ENCODE measurements around the gene SLC39A13.

Gene SLC39A13

DNA sequence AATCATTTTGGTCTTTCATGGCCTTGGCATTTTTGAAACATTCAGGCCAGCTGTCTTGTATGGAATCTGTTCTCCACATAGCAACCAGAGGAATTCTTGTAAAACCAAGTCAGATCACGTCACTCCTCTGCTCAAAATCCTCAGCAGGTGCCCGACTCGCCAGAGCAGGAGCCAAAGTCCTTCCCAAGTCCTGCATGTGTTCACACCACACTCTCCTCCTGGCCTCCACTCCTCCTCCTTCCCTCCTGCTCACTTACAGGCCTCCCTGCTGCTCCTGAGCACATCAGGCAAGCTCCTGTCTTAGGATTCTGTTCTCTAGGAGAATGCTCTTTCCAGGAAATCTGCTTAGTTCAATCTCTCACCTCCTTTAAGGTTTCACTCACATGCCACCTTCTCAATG, 24.8 kb downstream of the SLC39A13 start:
- no peak for DNase-seq

DNA sequence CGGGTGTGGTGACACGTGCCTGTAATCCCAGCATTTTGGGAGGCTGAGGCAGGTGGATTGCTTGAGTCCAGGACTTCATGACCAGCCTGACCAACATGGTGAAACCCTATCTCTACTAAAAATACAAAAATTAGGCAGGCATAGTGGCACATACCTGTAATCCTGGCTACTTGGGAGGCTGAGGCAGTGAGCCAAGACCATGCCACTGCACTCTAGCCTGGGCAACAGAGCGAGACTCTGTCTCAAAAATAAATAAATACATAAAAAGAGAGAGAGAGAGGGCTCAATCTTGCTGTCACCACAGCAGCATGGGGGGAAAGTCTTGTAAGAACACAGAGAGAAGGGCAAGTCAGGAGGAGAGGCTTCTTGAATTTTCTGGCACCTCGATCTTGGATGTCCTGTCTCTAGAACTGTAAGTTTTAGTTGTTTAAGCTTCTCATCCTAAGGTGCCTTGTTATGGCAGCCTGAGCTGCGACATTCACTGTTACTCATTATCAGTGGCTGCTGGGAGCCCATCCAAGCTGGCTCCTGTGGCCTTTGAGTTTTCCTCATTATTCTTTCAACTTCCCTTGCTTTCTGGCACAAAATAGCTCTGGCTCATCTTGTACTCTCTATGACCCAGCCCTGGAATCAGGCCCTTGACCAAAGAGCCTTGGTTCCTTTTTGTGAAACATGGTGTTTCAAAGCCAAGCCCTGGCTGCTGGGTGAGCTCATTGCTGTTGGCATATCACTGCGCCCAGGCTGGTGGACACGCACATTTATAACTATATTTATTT, 25.8 kb downstream of the SLC39A13 start:
- no peak for DNase-seq

- no peak for DNase-seq
Measured at GRCh38 chr11:47435687-47436086, 27.3 kb downstream of the SLC39A13 start.

GRCh38 chr11:47436726-47437125, 28.3 kb downstream of the SLC39A13 start:
- no peak for DNase-seq

DNA sequence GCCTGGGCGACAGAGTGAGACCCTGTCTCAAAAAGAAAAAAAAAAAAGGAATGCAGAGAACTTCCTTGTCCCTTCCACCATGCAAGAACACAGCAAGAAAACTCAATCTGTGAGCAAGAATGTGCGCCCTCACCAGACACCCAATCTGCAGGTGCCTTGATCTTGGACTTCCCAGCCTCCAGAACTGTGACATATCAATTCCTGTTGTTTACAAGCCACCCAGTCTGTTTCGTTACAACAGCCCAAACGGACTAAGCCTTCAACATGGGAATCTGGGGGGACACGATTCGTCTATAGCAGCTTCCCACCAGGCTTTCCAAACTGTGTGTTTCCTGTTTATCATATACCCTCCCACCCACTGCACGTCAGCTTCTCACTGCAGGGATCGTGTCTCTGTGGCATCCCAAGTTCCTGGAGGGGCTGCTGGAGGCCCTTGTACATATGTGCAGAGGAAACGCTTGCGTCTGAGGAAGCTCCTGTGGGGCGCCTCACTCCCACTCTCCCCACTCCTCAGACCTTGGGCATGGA, 28.9 kb downstream of the SLC39A13 start:
- no peak for DNase-seq

DNA sequence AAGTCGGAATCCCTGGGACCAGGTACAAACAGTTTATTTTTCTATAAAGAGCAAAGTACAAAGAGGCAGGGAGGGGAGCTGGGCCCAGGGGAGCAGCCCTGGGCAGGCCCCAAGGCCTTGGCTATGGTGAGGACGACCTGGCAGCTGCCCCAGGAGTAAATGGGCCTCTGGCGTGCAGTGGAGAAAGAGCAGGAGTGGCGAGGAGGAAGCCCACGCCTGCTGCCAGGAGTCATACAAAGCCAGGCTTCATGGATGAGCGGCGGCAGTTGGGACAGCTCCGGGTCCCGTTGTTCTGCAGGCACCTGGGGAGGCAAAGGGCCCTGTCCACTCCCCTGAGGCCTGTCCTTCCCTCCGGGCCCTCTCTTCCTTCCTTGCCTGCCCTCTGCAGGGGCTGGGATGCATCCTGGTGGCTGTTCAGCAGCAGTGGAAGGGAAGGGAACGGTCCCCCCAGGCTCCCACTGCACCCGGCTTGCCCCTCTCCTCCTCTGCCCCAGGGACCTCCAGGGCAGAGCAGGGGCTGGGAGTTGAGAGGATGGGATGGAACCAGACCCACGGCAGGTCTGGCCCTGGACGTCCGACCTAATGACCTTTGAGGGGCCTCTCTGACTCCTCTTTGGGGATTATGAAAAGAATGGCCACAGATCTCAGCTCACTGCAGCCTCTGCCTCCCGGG, 29.5 kb downstream of the SLC39A13 start:
- no peak for DNase-seq

- DNase-seq = no peak
Measured at GRCh38 chr11:47438721-47439120, 30.3 kb downstream of the SLC39A13 start.

DNA sequence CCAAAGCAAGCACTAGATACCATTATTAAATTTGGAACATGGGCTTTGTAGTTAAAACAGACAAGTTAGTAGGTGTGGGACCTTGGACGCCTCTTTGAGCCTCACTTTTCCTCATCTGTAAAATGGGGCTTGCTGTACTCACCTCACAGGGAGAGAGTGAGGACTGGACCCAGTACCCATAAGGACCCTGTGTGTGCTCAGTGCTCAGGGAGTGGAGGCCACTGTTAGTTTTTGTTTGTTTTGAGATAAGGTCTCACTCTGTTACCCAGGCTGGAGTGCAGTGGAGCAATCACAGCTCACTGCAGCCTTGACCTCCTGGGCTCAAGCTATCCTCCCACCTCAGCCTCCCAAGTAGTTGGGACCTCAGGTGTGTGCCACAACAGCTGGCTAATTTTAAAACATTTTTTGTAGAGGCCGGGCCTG, 31.7 kb downstream of the SLC39A13 start:
- DNase-seq = no peak

DNA sequence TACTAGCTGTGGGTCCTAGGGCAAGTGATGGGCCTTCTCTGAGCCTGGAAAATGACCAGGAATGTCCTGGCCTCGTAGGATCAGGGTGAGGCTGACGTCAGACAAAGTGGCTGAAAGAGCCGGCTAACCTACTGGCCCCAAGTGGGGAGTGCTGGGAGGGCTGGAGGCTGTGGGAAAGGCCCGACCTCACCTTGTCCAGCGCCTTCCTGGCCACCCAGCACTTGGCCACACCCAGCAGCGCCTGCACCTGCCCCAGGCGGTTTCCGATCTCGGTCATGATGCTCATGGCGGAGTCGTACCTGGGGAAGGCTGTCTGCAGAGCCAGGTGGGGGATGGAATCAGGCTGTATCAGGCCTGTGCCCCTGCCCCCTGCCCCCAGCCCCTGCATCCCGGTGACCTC, 33.0 kb downstream of the SLC39A13 start:
- no peak for DNase-seq

GRCh38 chr11:47442514-47442913, 34.1 kb downstream of the SLC39A13 start:
- DNase-seq = no peak

GRCh38 chr11:47443028-47443700, 34.8 kb downstream of the SLC39A13 start:
- DNase-seq = no peak

- no peak for DNase-seq
Measured at GRCh38 chr11:47443817-47444216, 35.4 kb downstream of the SLC39A13 start.

DNA sequence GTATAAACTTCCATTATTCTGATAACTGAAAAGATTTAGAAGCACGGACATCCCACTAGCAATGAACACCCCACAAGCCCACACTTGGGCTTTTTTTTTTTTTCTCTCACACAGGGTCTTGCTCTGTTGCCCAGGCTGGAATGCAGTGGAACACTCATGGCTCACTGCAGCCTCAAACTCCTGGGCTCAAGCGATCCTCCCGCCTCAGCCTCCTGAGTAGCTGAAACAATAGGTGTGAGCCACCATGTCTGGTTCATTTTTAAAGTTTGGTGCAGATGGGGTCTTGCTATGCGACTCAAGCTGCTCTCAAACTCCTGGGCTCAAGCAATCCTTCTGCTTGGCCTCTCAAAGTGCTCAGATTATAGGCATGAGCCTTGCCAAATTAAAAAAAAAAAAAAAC, 37.5 kb downstream of the SLC39A13 start:
- DNase-seq = no peak

DNA sequence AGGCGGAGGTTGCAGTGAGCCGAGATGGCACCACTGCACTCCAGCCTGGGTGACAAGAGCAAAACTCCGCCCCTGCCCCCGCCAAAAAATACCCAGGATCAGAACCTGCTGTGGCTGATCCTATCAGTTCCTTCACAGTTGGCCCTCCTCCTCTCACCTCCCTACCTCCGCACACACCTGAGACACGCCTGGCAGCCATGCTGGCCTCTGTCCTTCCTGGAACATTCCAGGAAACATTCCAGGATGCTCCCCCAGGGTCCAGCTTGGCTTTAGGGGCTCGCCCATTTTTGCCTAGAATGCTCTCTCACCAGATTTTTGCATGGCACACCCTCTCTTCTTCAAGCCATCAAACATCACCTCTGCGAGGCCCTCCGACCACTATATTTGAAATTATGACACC, 38.4 kb downstream of the SLC39A13 start:
- no peak for DNase-seq

DNA sequence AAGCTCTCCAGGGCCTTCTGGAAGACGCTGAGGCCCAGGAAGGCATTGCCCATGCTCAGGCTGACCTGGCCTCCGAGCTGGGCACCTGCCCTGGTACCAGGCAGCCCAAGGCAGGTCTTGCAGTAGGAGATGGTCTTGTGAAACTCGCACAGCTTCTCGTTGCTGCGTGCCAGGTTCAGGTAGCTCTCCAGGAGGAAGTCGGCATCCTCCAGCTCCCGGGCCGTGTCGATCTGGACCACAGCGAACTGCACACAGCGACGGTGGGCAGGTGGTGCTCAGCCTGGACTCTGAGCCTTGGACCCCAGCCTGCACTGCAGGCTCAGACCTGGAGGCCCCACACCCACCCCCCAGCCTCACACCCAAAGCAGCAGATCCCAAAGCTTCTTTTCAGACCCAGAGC, 39.5 kb downstream of the SLC39A13 start:
- DNase-seq = no peak

- no peak for DNase-seq
Measured at GRCh38 chr11:47448566-47449427, 40.4 kb downstream of the SLC39A13 start, which contains the start of gene RAPSN. Gene RAPSN (minus strand): TSS chr11:47449136. CDS start chr11:47448964, 172 bp downstream.

- DNase-seq = no peak
Measured at GRCh38 chr11:47449541-47449940, 41.2 kb downstream of the SLC39A13 start.

DNA sequence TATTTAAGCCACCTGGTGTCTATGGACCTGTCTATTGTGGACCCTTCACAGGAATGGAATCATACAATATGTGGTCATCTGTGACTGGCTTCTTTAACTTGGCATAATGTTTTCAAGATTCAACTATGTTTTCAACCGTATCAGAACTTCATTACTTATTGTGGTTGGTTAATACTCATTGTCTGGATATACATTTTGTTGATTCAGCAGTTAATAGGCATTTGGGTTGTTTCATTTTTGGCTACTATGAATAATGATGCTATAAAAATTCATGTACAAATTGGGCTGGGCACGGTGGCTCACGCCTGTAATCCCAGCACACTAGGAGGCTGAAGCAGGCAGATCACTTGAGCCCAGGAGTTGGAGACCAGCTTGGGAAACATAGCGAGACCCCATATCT, 43.0 kb downstream of the SLC39A13 start:
- no peak for DNase-seq

- no peak for DNase-seq
Measured at GRCh38 chr11:47451990-47452389, 43.6 kb downstream of the SLC39A13 start.

DNA sequence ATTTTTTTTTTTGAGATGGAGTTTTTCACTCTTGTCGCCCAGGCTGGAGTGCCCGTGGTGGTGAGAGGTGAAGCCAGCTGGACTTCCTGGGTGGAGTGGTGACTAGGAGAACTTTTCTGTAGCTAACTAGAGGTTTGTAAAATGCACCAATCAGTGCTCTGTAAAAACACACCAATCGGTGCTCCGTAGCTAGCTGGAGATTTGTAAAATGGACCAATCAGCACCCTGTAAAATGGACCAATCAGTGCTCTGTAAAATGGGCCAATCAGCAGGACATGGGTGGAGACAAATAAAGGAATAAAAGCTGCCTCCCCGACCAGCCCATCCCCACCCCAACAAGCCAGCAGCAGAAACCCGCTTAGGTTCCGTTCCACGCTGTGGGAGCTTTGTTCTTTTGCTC, 45.0 kb downstream of the SLC39A13 start:
- no peak for DNase-seq

GRCh38 chr11:47454258-47454671, 45.9 kb downstream of the SLC39A13 start:
- DNase-seq = peak in 1 of 2 experiments; percentile 58

DNA sequence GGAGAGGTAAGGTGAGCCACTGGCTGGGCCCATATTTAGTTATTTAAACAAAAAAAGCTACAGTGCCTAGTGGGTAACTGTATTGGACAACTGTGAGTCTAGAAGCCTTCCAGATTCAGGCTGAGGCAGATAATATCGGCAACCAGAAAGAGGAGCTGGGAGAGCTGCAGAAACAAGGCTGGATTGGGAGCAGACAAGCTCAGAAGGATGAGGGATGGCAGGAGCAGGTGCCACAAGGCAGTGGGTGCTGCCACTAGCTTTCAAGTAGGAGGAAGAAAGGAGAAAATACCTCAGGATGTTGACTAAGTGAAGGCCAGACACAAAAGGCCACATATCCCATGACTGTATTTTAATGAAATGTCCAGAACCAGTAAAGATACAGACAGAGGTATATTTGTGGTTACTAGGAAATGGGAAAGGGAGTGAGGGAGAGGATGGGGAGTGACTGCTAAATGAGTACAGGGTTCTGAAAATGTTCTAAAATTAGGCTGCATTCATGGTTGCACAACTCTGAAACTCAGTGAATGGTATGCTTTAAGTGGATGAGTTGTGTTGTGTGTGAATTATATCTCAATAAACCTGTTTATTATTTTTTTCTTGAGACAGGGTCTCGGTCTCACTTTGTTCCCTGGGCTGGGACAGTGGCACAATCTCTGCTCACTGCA, 52.3 kb downstream of the SLC39A13 start:
- DNase-seq = no peak
